Ascending aorta (tissue), 2 donors: Measurements from ENCODE around the gene SLC39A7. TPM values are rescaled to one million over a fixed set of nuclear protein-coding genes. Genes with fewer than 3 reads are reported as not detected.

Experiments
- DNase-seq, 2 donors: peaks; one replicate each; pipeline ENCODE4 v3.0.0-alpha.2; 2019; ENCODE audit warnings: low spot score in 2 of 2
- H3K27ac ChIP-seq, 2 donors: fragments of 200-600 bp; sonication (generic); one replicate each; pipeline ENCODE4 v1.5.1; 2016 to 2017; ENCODE audit warnings: mild to moderate bottlenecking in 1 of 2
- H3K27me3 ChIP-seq: fragments of 200-600 bp; sonication (generic); one replicate; pipeline ENCODE4 v1.5.1; 2017
- H3K36me3 ChIP-seq, 2 donors: fragments of 200-600 bp; sonication (generic); one replicate each; pipeline ENCODE4 v1.5.1; 2016
- H3K4me1 ChIP-seq, 2 donors: fragments of 200-600 bp; sonication (generic); one replicate each; pipeline ENCODE4 v1.5.1; 2016 to 2017; ENCODE audit warnings: mild to moderate bottlenecking in 1 of 2
- H3K4me3 ChIP-seq, 2 donors: fragments of 200-600 bp; sonication (generic); one replicate each; pipeline ENCODE4 v1.5.1; 2016 to 2017; ENCODE audit warnings: mild to moderate bottlenecking in 1 of 2
- H3K9me3 ChIP-seq, 2 donors: fragments of 200-600 bp; sonication (generic); one replicate each; pipeline ENCODE4 v1.5.1; 2016
- intact Hi-C: fragments of 100-400 bp; cut with DNase I; formaldehyde crosslinking; loops from one replicate; pipeline ENCODE4 v1.15.1; 2023
- total RNA-seq: library from RNA; depleted of rRNA; stranded (reverse); fragments of >200 nt; gene quantifications from one replicate; pipeline ENCODE4 v1.1.0, GENCODE V29; 2016
- TF ChIP-seq, protein P1 (sequence below), 3 experiments: fragments of 200-600 bp in 2 of 3; fragments of 450-650 bp in 1 of 3; sonication (generic) in 2 of 3; IDR thresholded peaks; one replicate each; pipeline ENCODE4 v1.5.1; 2016 to 2019; ENCODE audit warnings: antibody characterized with exemption in 3 of 3, mild to moderate bottlenecking in 1 of 3, moderate library complexity in 1 of 3

Gene SLC39A7
- total RNA-seq, 1 donor from 2014 or later: 59.7 TPM

DNA sequence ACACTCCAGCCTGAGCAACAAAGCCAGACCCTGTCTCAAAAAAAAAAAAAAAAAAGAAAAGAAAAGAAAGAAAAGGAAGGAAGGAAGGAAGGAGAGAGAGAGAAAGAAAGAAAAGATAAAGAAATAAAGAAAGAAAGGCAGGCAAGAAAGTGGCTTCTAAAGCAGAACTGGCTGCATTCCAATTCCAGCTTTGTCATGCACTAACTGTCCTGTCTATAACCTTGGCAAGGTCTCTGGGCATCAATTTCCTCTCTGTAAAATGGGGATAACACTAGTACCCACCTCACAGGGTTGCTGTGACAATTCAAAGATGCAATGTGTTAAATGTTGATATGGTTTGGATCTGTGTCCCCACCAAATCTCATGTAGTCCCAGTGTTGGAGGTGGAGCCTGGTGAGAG lies 35.7 kb downstream of the SLC39A7 start:
- no peak overlapping the region for H3K4me3 ChIP-seq
- intact Hi-C loops: no loop called here
- H3K36me3 ChIP-seq: no peaks in the 10 kb centered on the region
- no peaks in the 10 kb centered on the region for H3K27me3 ChIP-seq
- no peaks in the 10 kb centered on the region for H3K9me3 ChIP-seq
- TF ChIP-seq, protein P1, sequence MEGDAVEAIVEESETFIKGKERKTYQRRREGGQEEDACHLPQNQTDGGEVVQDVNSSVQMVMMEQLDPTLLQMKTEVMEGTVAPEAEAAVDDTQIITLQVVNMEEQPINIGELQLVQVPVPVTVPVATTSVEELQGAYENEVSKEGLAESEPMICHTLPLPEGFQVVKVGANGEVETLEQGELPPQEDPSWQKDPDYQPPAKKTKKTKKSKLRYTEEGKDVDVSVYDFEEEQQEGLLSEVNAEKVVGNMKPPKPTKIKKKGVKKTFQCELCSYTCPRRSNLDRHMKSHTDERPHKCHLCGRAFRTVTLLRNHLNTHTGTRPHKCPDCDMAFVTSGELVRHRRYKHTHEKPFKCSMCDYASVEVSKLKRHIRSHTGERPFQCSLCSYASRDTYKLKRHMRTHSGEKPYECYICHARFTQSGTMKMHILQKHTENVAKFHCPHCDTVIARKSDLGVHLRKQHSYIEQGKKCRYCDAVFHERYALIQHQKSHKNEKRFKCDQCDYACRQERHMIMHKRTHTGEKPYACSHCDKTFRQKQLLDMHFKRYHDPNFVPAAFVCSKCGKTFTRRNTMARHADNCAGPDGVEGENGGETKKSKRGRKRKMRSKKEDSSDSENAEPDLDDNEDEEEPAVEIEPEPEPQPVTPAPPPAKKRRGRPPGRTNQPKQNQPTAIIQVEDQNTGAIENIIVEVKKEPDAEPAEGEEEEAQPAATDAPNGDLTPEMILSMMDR (IDR thresholded peaks at IDR 0.05): no peak
- no peak overlapping the region for H3K27ac ChIP-seq
- DNase-seq: no peak
- H3K4me1 ChIP-seq: no peaks in the 10 kb centered on the region

DNA sequence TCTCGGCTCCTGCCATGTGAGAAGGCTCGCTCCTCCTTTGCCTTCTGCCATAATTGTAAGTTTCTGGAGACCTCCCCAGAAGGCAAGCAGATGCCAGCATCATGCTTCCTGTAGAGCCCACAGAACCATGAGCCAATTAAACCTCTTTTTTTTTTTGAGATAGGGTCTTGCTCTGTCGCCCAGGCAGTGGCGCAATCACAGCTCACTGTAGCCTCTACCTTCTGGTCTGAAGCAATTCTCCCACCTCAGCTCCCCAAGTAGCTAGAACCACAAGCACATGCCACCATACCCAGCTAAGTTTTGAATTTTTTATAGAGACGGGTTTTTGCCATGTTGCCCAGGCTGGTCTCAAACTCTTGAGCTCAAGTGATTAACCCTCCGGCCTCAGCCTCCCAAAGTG lies 36.2 kb downstream of the SLC39A7 start:
- DNase-seq: no peak
- intact Hi-C loops: no loop called here
- H3K4me1 ChIP-seq: no peaks in the 10 kb centered on the region
- no peak overlapping the region for H3K4me3 ChIP-seq
- H3K27me3 ChIP-seq: no peaks in the 10 kb centered on the region
- TF ChIP-seq, protein P1 (IDR thresholded peaks at IDR 0.05): no peak
- no peaks in the 10 kb centered on the region for H3K9me3 ChIP-seq
- H3K36me3 ChIP-seq: no peaks in the 10 kb centered on the region
- H3K27ac ChIP-seq: no peak overlapping the region

DNA sequence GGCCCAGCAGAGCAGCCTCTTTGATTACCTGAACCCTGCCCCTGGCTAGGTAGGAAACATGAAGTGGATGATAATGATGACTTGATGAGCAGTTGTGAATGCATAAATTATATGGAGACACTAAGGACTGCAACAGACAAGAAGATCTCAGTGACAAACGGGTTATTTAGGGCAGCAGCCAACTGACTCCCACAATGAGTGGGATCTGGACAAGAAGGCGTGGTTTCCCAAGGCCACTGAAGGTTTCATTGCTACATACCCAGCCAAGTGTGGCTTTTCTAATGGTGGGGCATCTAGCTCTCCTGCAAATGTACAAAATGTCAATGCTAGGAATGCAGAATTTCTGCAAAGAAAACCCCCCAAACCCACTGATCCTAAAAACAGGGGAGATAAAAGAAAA lies 37.1 kb downstream of the SLC39A7 start:
- TF ChIP-seq, protein P1 (IDR thresholded peaks at IDR 0.05): no peak
- H3K27me3 ChIP-seq: no peaks in the 10 kb centered on the region
- H3K36me3 ChIP-seq: no peaks in the 10 kb centered on the region
- intact Hi-C loops: no loop called here
- H3K27ac ChIP-seq: no peak overlapping the region
- no peaks in the 10 kb centered on the region for H3K4me1 ChIP-seq
- H3K9me3 ChIP-seq: no peaks in the 10 kb centered on the region
- no peak for DNase-seq
- H3K4me3 ChIP-seq: no peak overlapping the region

DNA sequence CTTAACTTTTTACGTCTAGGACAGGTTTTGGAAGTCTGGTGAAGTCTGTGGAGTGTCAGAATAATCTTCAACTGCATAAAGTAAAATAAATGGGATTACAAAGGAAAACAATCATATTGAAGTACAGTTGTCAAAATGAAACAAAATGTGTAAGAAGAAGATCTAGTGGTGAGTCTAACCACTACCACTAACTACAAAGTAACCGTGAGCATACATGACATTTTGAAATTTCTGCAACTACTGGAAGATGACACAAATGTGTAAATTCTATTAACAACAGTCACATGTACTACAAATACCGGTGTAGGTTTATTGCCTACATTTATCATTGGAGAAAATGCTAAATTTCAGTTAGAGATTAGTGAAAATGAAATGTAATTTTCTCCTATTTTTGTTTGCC lies 41.3 kb downstream of the SLC39A7 start:
- TF ChIP-seq, protein P1 (IDR thresholded peaks at IDR 0.05): no peak
- H3K4me3 ChIP-seq: no peak overlapping the region
- H3K27ac ChIP-seq: no peak overlapping the region
- intact Hi-C loops: no loop called here
- no peak for DNase-seq
- H3K4me1 ChIP-seq: no peaks in the 10 kb centered on the region
- H3K27me3 ChIP-seq: no peaks in the 10 kb centered on the region
- H3K36me3 ChIP-seq: no peaks in the 10 kb centered on the region
- no peaks in the 10 kb centered on the region for H3K9me3 ChIP-seq

DNA sequence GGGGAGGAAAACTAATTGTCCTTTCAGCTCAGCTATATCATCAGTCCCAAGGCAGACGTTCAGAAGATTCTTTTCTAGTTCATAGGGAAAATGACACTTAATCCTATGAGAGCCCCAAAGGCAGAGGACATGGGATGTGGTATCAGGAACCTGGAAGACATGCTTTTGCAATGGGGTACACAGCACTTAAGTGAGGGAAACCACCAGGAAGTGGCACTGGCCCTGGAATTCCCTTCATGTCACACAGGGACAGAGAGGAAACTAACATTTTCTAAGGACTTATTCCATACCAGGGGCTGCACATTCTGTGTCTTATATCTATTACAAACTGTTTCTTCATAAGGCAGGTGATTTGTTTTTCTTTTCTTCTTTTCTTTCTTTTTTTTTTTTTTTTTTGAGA lies 42.8 kb downstream of the SLC39A7 start:
- H3K9me3 ChIP-seq: no peaks in the 10 kb centered on the region
- intact Hi-C loops: no loop called here

More for the DNA sequence above, 42.8 kb downstream of the SLC39A7 start:
- H3K4me3 ChIP-seq: no peak overlapping the region
- H3K27ac ChIP-seq: no peak overlapping the region
- DNase-seq: no peak
- no peaks in the 10 kb centered on the region for H3K27me3 ChIP-seq
- TF ChIP-seq, protein P1 (IDR thresholded peaks at IDR 0.05): no peak
- peaks cover 0 to 5% of the 10 kb centered on the region in 2 donors for H3K4me1 ChIP-seq
- no peaks in the 10 kb centered on the region for H3K36me3 ChIP-seq
